H1 (cell line): Measurements from ENCODE around the gene STAM2.

Experiments
- CTBP2 ChIP-seq: IDR thresholded peaks from 2 replicates; pipeline ENCODE4 v1.7.0; 2011; ENCODE audit warnings: borderline replicate concordance, mild to moderate bottlenecking, moderate library complexity, mixed read lengths, low read length; ENCODE audit not compliant: insufficient read depth, insufficient read length
- KDM4A ChIP-seq: IDR thresholded peaks from one replicate; pipeline ENCODE4 v1.7.1; 2012; ENCODE audit warnings: low read depth, mild to moderate bottlenecking, moderate library complexity, low read length, inconsistent platforms; ENCODE audit not compliant: severe bottlenecking
- MAFK ChIP-seq: IDR thresholded peaks from 2 replicates; pipeline ENCODE4 v1.6.1; 2012; ENCODE audit warnings: low read depth, mild to moderate bottlenecking, improper control_type of control experiment, low read length
- TEAD4 ChIP-seq: IDR thresholded peaks from 2 replicates; pipeline ENCODE4 v1.6.1; 2012; ENCODE audit warnings: low read depth, low read length, inconsistent platforms, mixed read lengths

DNA sequence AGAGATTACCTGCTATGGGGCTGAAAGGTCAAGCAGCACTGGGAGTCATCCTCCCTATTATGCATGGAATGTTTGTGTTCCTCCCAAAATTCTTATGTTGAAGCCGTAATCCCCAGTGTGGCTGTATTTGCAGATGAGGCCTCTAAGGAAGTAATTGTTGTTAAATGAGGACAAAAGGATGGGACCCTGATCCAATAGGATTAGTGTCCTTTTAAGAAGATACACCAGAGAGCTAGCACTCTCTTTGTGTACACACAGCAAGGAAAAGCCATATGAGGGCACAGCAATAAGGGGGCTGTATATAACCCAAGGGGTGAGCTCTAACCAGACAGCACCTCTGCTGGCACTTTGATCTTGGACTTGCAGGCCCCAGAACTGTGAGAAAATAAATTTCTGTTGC lies 18.3 kb downstream of the STAM2 start:
- TF ChIP-seq MAFK, result no peak
- TF ChIP-seq TEAD4, result no peak
- TF ChIP-seq KDM4A, result no peak
- TF ChIP-seq CTBP2, result no peak
